Measurements from ENCODE around the gene LUC7L3.

GRCh38 chr17:50692448-50693035, 26.9 kb upstream of the LUC7L3 start:
- no peak for TF ChIP-seq CTCF (IDR thresholded peaks at IDR 0.05)
- TF ChIP-seq POLR2AphosphoS5 (IDR thresholded peaks at IDR 0.05; ENCODE audit: insufficient read depth in 1 of 2, low read depth in 1 of 2): no peak
- no peak for TF ChIP-seq POLR2A (IDR thresholded peaks at IDR 0.05)

Measured in vagina (tissue), 2 donors.